H1 (cell line): ENCODE data around the gene VGLL4. TPM values are rescaled to one million over a fixed set of nuclear protein-coding genes. Genes with fewer than 3 reads are reported as not detected.

Experiments used
- CTCF ChIA-PET: fragments of 300-600 bp; sonication (Branson Sonifier 250); formaldehyde crosslinking; loops from one replicate; lab custom pipeline; 2021; ENCODE audit not compliant: partially characterized antibody; lab: Charles Lee
- POLR2A ChIA-PET: fragments of 300-600 bp; sonication (Branson Sonifier 250); formaldehyde crosslinking; loops from one replicate; lab custom pipeline; 2021; ENCODE audit warnings: inconsistent platforms; ENCODE audit not compliant: partially characterized antibody; lab: Charles Lee
- DNase-seq, 2 experiments: peaks; one replicate each; pipeline versions ENCODE4 v3.0.0 to v3.0.0-alpha.2; 2010 to 2022; ENCODE audit warnings: low spot score in 2 of 2, low read depth in 1 of 2, mixed read lengths in 1 of 2
- FAIRE-seq: peaks from 2 replicates; lab custom pipeline; 2011; peaks lifted over from hg19 to GRCh38; lab: Jason Lieb, UNC
- H2AFZ ChIP-seq: 2 replicates; pipeline ENCODE4 v1.8.1; 2012; ENCODE audit warnings: low read length, inconsistent platforms
- H2AK5ac ChIP-seq: 2 replicates; pipeline ENCODE4 v1.6.1; 2013; ENCODE audit warnings: low read depth, low read length
- H2BK120ac ChIP-seq: replicated peaks from 2 replicates; pipeline ENCODE3; 2013; ENCODE audit warnings: low read depth, low read length, inconsistent platforms
- H2BK12ac ChIP-seq: 2 replicates; pipeline ENCODE4 v1.6.1; 2013; ENCODE audit warnings: low read depth, low read length
- H2BK15ac ChIP-seq: 2 replicates; pipeline ENCODE4 v1.6.1; 2013; ENCODE audit warnings: low read length
- H2BK20ac ChIP-seq: 2 replicates; pipeline ENCODE4 v1.6.1; 2013; ENCODE audit warnings: low read length
- H2BK5ac ChIP-seq: 2 replicates; pipeline ENCODE4 v1.6.1; 2013; ENCODE audit warnings: low read depth, low read length
- H3K14ac ChIP-seq: 2 replicates; pipeline ENCODE4 v1.6.1; 2013; ENCODE audit warnings: inconsistent platforms; ENCODE audit not compliant: insufficient read length
- H3K18ac ChIP-seq: 2 replicates; pipeline ENCODE4 v1.6.1; 2013; ENCODE audit warnings: low read length; ENCODE audit errors: extremely low read depth
- H3K23ac ChIP-seq: 2 replicates; pipeline ENCODE4 v1.6.1; 2013; ENCODE audit warnings: inconsistent platforms; ENCODE audit not compliant: insufficient read length
- H3K23me2 ChIP-seq: 2 replicates; pipeline ENCODE4 v1.6.1; 2013; ENCODE audit warnings: low read depth, low read length
- H3K27ac ChIP-seq: 2 replicates; pipeline ENCODE4 v1.6.1; 2011; ENCODE audit warnings: low read depth, low read length, inconsistent platforms
- H3K27me3 ChIP-seq, 4 experiments: replicated peaks in 1 of 4; 1 replicate in 1 of 4; 2 replicates in 3 of 4; pipeline versions ENCODE4 v1.6.1 to v1.8.1; 2011 to 2013; ENCODE audit warnings: low read length in 3 of 4, mild to moderate bottlenecking in 3 of 4, inconsistent platforms in 2 of 4, mixed read lengths in 2 of 4, moderate library complexity in 1 of 4; ENCODE audit not compliant: control insufficient read depth in 3 of 4, insufficient read depth in 3 of 4; ENCODE audit errors: extremely low read depth in 1 of 4
- H3K36me3 ChIP-seq, 4 experiments: 2 replicates each; pipeline versions ENCODE4 v1.6.1 to v1.8.1; 2011 to 2013; ENCODE audit warnings: mild to moderate bottlenecking in 4 of 4, low read length in 3 of 4, moderate library complexity in 2 of 4, control low read depth in 1 of 4, inconsistent platforms in 1 of 4; ENCODE audit not compliant: insufficient read depth in 4 of 4, control insufficient read depth in 2 of 4
- H3K4ac ChIP-seq: replicated peaks from 2 replicates; pipeline ENCODE3; 2013; ENCODE audit warnings: low read length, low read depth, mixed read lengths, inconsistent platforms; ENCODE audit not compliant: insufficient read length
- H3K4me1 ChIP-seq, 4 experiments: replicated peaks in 1 of 4; 1 replicate in 1 of 4; 2 replicates in 3 of 4; pipeline versions ENCODE4 v1.6.1 to v1.8.1; 2011 to 2013; ENCODE audit warnings: low read length in 3 of 4, inconsistent platforms in 2 of 4, mixed read lengths in 1 of 4; ENCODE audit not compliant: insufficient read depth in 4 of 4, control insufficient read depth in 3 of 4
- H3K4me2 ChIP-seq, 2 experiments: 2 replicates each; pipeline versions ENCODE4 v1.6.1 to v1.8.1; 2011 to 2013; ENCODE audit warnings: low read depth in 2 of 2, low read length in 2 of 2, control low read depth in 1 of 2, inconsistent platforms in 1 of 2, mild to moderate bottlenecking in 1 of 2; ENCODE audit not compliant: insufficient read depth in 1 of 2
- H3K4me3 ChIP-seq, 4 experiments: fragments of 200-600, 300-600 bp in 1 of 4; sonication (generic), shearing (Covaris generic), sonication (Bioruptor Twin) in 1 of 4; 2 replicates each; pipeline versions ENCODE4 v1.5.1 to v1.8.1; 2011 to 2016; ENCODE audit warnings: low read length in 4 of 4, low read depth in 3 of 4, control low read depth in 2 of 4, inconsistent platforms in 2 of 4, mild to moderate bottlenecking in 2 of 4, mixed read lengths in 1 of 4, moderate library complexity in 1 of 4; ENCODE audit not compliant: insufficient read depth in 2 of 4; ENCODE audit errors: extremely low read depth in 1 of 4
- H3K56ac ChIP-seq: replicated peaks from 2 replicates; pipeline ENCODE3; 2013; ENCODE audit warnings: low read depth, mild to moderate bottlenecking, mixed read lengths, low read length, inconsistent platforms; ENCODE audit not compliant: insufficient read length
- H3K79me1 ChIP-seq: 2 replicates; pipeline ENCODE4 v1.6.1; 2013; ENCODE audit warnings: low read depth, low read length, control low read depth
- H3K79me2 ChIP-seq, 2 experiments: 2 replicates each; pipeline versions ENCODE4 v1.6.1 to v1.8.1; 2012 to 2013; ENCODE audit warnings: low read length in 2 of 2, mild to moderate bottlenecking in 2 of 2, inconsistent platforms in 1 of 2; ENCODE audit not compliant: insufficient read depth in 2 of 2, control insufficient read depth in 1 of 2
- H3K9ac ChIP-seq, 4 experiments: replicated peaks in 1 of 4; 1 replicate in 1 of 4; 2 replicates in 3 of 4; pipeline versions ENCODE4 v1.6.1 to v1.8.1; 2011 to 2013; ENCODE audit warnings: low read depth in 3 of 4, low read length in 3 of 4, control low read depth in 2 of 4, mild to moderate bottlenecking in 2 of 4, moderate library complexity in 2 of 4, inconsistent platforms in 1 of 4; ENCODE audit errors: extremely low read depth in 1 of 4
- H3K9me3 ChIP-seq, 2 experiments: 2 replicates each; pipeline versions ENCODE4 v1.6.1 to v1.8.1; 2012 to 2013; ENCODE audit warnings: mild to moderate bottlenecking in 2 of 2, moderate library complexity in 2 of 2, control low read depth in 1 of 2, inconsistent platforms in 1 of 2, low read depth in 1 of 2, low read length in 1 of 2, mixed read lengths in 1 of 2; ENCODE audit not compliant: insufficient read depth in 2 of 2
- H4K20me1 ChIP-seq, 2 experiments: replicated peaks in 1 of 2; 2 replicates each; pipeline versions ENCODE3 to v1.8.1; 2011 to 2013; ENCODE audit warnings: inconsistent platforms in 2 of 2, low read length in 2 of 2, mild to moderate bottlenecking in 1 of 2; ENCODE audit not compliant: insufficient read depth in 2 of 2, control insufficient read depth in 1 of 2
- H4K5ac ChIP-seq: 2 replicates; pipeline ENCODE4 v1.6.1; 2013; ENCODE audit warnings: low read length, low read depth, mixed read lengths, inconsistent platforms; ENCODE audit not compliant: insufficient read length
- H4K8ac ChIP-seq: 2 replicates; pipeline ENCODE4 v1.8.0; 2013; ENCODE audit warnings: mild to moderate bottlenecking, moderate library complexity, low read length, inconsistent platforms; ENCODE audit not compliant: insufficient read depth; ENCODE audit errors: extremely low read depth
- H4K91ac ChIP-seq: replicated peaks from 2 replicates; pipeline ENCODE3; 2013; ENCODE audit warnings: low read length, mixed read lengths, inconsistent platforms; ENCODE audit not compliant: insufficient read length
- BCL11A ChIP-seq, 2 experiments: IDR thresholded peaks; one replicate each; pipeline ENCODE4 v1.6.1; 2011; ENCODE audit warnings: low read depth in 2 of 2, low read length in 2 of 2, mild to moderate bottlenecking in 2 of 2
- CHD1 ChIP-seq: IDR thresholded peaks from 2 replicates; pipeline ENCODE4 v1.6.1; 2012; ENCODE audit warnings: low read depth, low read length, improper control_type of control experiment
- POLR2A ChIP-seq, 2 experiments: IDR thresholded peaks; 1 replicate in 1 of 2; 2 replicates in 1 of 2; pipeline ENCODE4 v1.6.1; 2011; ENCODE audit warnings: low read depth in 2 of 2, low read length in 2 of 2, mild to moderate bottlenecking in 2 of 2; ENCODE audit errors: control extremely low read depth in 1 of 2
- WGBS, 2 experiments: shearing (Covaris generic) in 1 of 2; methylation state at CpG; one replicate each; pipeline versions ENCODE4 v1.1.6 to v1.1.7; 2013 to 2015; ENCODE audit warnings: low lambda C conversion rate in 2 of 2, mixed read lengths in 2 of 2, inconsistent platforms in 1 of 2, low coverage in 1 of 2, missing lambda C conversion rate in 1 of 2; ENCODE audit not compliant: insufficient replicate concordance in 2 of 2, insufficient coverage in 1 of 2, insufficient read length in 1 of 2; ENCODE audit errors: extremely low coverage in 1 of 2, missing lambda C conversion rate in 1 of 2; 5-methylcytosine and 5-hydroxymethylcytosine counted together
- polyA plus RNA-seq, 7 experiments: library from polyadenylated mRNA; depleted of rRNA in 3 of 7; stranded (reverse) in 5 of 7; unstranded in 2 of 7; fragments of >200 nt in 5 of 7; fragments of 200-250 nt in 2 of 7; gene quantifications; 1 replicate in 5 of 7; 2 replicates in 1 of 7; 4 replicates in 1 of 7; pipeline versions ENCODE4 v1.2.1 to v1.2.3, GENCODE V29; 2011 to 2013; ENCODE audit warnings: missing spikeins in 2 of 7, mixed read lengths in 2 of 7
- total RNA-seq: library from RNA; stranded (reverse); fragmentation: NEBNext Ultra II Directional; extraction: Animal tissue kit (Norgen Biotek cat#: 25700); gene quantifications from 2 replicates; pipeline ENCODE4 v1.2.1, GENCODE V29; 2021

Gene VGLL4
- total and polyA plus RNA-seq, 2 of the 8 experiments (the other 6 are each of a cell fraction or from before 2014, with no cell fraction given), result 45.1 to 50.0 TPM

- Histone ChIP-seq H3K23me2 (no peaks in the 10 kb centered on the region; the same call in 1 of the 2 replicates), H2BK20ac (no peak overlapping the region), H3K36me3 (peaks cover 0 to 14% (median 0%) of the 10 kb centered on the region in 4 experiments; a peak in 5 of 8 replicates), H4K5ac (no peak overlapping the region), H2BK120ac (no peak overlapping the region), H3K4me1 (no peaks in the 10 kb centered on the region), H3K27me3 (no peaks in the 10 kb centered on the region), H3K79me2 (peaks cover 0 to 43% of the 10 kb centered on the region in 2 experiments; a peak in 2 of 4 replicates), H4K91ac (no peak overlapping the region), H3K14ac (no peak overlapping the region)
- DNase-seq, result no peak
- TF ChIP-seq CHD1 (no peak), BCL11A (IDR thresholded peaks at IDR 0.05; ENCODE audit: low read depth in 2 of 2, low read length in 2 of 2) (no peak), POLR2A (IDR thresholded peaks at IDR 0.05; ENCODE audit: control extremely low read depth in 1 of 2, low read depth in 2 of 2, low read length in 2 of 2) (no peak)
- TF ChIP-seq, all 59 proteins: peak for 0
- no peak overlapping the region for H3K23ac ChIP-seq
- no peak overlapping the region for H2AFZ ChIP-seq
- no peak overlapping the region for H2BK12ac ChIP-seq
- no peak overlapping the region for H2AK5ac ChIP-seq
- no peak overlapping the region for H4K8ac ChIP-seq
- no peak overlapping the region for H3K27ac ChIP-seq
- H4K20me1 ChIP-seq, result peaks cover 15 to 26% of the 10 kb centered on the region in 2 experiments
- no peak overlapping the region for H3K56ac ChIP-seq
- no peak overlapping the region for H2BK15ac ChIP-seq
- FAIRE-seq, result no peak
- H3K4me2 ChIP-seq, result no peak overlapping the region
- no peak overlapping the region for H2BK5ac ChIP-seq
- 90% methylated on average over 27 of the region's 27 CpGs; no CpG with 5 or more reads in 1 of the 2 experiments for WGBS, 2 experiments
- H3K79me1 ChIP-seq, result peaks cover 21% of the 10 kb centered on the region
- H3K4ac ChIP-seq, result no peak overlapping the region
- H3K18ac ChIP-seq, result no peak overlapping the region; the same call in 1 of the 2 replicates
- no peak overlapping the region for H3K9ac ChIP-seq
- ChIA-PET POLR2A (interaction anchor here (0.7 kb wide), 1 partner anchor 26 kb away, joined by 3 read pairs; no protein-coding TSS in a partner anchor), CTCF (interaction anchor here (0.6 to 2.9 kb wide), 12 partner anchors 9 to 368 kb away, joined by 3 to 9 read pairs (median 4); no protein-coding TSS in a partner anchor)
- no peaks in the 10 kb centered on the region for H3K9me3 ChIP-seq
- H3K4me3 ChIP-seq, result no peak overlapping the region
These were observed 75.9 kb downstream of the VGLL4 start for GRCh38 chr3:11567516-11568467.
